Ascending aorta (tissue), 2 donors: ENCODE measurements around the gene GYS1. TPM values are rescaled to one million over a fixed set of nuclear protein-coding genes. Genes with fewer than 3 reads are reported as not detected.

Experiments
- DNase-seq, 2 donors: peaks; one replicate each; pipeline ENCODE4 v3.0.0-alpha.2; 2019; ENCODE audit warnings: low spot score in 2 of 2
- H3K27ac ChIP-seq, 2 donors: fragments of 200-600 bp; sonication (generic); one replicate each; pipeline ENCODE4 v1.5.1; 2016 to 2017; ENCODE audit warnings: mild to moderate bottlenecking in 1 of 2
- H3K27me3 ChIP-seq: fragments of 200-600 bp; sonication (generic); one replicate; pipeline ENCODE4 v1.5.1; 2017
- H3K36me3 ChIP-seq, 2 donors: fragments of 200-600 bp; sonication (generic); one replicate each; pipeline ENCODE4 v1.5.1; 2016
- H3K4me1 ChIP-seq, 2 donors: fragments of 200-600 bp; sonication (generic); one replicate each; pipeline ENCODE4 v1.5.1; 2016 to 2017; ENCODE audit warnings: mild to moderate bottlenecking in 1 of 2
- H3K4me3 ChIP-seq, 2 donors: fragments of 200-600 bp; sonication (generic); one replicate each; pipeline ENCODE4 v1.5.1; 2016 to 2017; ENCODE audit warnings: mild to moderate bottlenecking in 1 of 2
- H3K9me3 ChIP-seq, 2 donors: fragments of 200-600 bp; sonication (generic); one replicate each; pipeline ENCODE4 v1.5.1; 2016
- intact Hi-C: fragments of 100-400 bp; cut with DNase I; formaldehyde crosslinking; loops from one replicate; pipeline ENCODE4 v1.15.1; 2023
- total RNA-seq: library from RNA; depleted of rRNA; stranded (reverse); fragments of >200 nt; gene quantifications from one replicate; pipeline ENCODE4 v1.1.0, GENCODE V29; 2016
- TF ChIP-seq, protein P1 (sequence below), 3 experiments: fragments of 200-600 bp in 2 of 3; fragments of 450-650 bp in 1 of 3; sonication (generic) in 2 of 3; IDR thresholded peaks; one replicate each; pipeline ENCODE4 v1.5.1; 2016 to 2019; ENCODE audit warnings: antibody characterized with exemption in 3 of 3, mild to moderate bottlenecking in 1 of 3, moderate library complexity in 1 of 3

GYS1 gene
- total RNA-seq, 1 donor from 2014 or later: 21.8 TPM

DNA sequence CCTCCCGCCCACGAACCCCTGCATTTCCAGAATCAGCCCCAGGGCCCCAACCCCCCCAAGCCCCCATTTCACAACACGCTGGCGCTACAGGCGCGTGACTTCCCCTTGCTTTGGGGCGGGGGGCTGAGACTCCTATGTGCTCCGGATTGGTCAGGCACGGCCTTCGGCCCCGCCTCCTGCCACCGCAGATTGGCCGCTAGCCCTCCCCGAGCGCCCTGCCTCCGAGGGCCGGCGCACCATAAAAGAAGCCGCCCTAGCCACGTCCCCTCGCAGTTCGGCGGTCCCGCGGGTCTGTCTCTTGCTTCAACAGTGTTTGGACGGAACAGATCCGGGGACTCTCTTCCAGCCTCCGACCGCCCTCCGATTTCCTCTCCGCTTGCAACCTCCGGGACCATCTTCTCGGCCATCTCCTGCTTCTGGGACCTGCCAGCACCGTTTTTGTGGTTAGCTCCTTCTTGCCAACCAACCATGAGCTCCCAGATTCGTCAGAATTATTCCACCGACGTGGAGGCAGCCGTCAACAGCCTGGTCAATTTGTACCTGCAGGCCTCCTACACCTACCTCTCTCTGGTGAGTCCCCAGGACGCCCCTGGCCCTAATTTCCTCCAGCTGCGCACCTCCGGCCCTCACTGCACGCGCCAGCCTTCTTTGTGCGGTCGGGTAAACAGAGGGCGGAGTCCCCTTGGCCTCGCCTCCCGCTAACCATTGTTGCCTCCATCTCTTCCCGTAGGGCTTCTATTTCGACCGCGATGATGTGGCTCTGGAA is 27.9 kb downstream of the GYS1 start, which contains the start of gene FTL:
Gene FTL (plus strand): TSS at position 270 of the 766 bp plus-strand sequence. CDS start 199 bp downstream, at position 469.
- Histone ChIP-seq H3K4me3 (peak within 1 kb of the TSS; percentile 89 to 94), H3K36me3 (peaks cover 26 to 35% of the 10 kb centered on the region in 2 donors), H3K27ac (peak within 1 kb of the TSS; percentile 89 to 96), H3K4me1 (peaks cover 9 to 37% of the 10 kb centered on the region in 2 donors), H3K27me3 (no peaks in the 10 kb centered on the region), H3K9me3 (no peaks in the 10 kb centered on the region)
- DNase-seq: peak; percentile 94 to 98
- TF ChIP-seq, protein P1, sequence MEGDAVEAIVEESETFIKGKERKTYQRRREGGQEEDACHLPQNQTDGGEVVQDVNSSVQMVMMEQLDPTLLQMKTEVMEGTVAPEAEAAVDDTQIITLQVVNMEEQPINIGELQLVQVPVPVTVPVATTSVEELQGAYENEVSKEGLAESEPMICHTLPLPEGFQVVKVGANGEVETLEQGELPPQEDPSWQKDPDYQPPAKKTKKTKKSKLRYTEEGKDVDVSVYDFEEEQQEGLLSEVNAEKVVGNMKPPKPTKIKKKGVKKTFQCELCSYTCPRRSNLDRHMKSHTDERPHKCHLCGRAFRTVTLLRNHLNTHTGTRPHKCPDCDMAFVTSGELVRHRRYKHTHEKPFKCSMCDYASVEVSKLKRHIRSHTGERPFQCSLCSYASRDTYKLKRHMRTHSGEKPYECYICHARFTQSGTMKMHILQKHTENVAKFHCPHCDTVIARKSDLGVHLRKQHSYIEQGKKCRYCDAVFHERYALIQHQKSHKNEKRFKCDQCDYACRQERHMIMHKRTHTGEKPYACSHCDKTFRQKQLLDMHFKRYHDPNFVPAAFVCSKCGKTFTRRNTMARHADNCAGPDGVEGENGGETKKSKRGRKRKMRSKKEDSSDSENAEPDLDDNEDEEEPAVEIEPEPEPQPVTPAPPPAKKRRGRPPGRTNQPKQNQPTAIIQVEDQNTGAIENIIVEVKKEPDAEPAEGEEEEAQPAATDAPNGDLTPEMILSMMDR (IDR thresholded peaks at IDR 0.05): no peak
- intact Hi-C loops: loop anchor here (1.0 to 2.0 kb wide), 4 partner anchors 28 to 128 kb away; partner anchors contain the start of genes GYS1, HSD17B14, NUCB1 and RUVBL2

DNA sequence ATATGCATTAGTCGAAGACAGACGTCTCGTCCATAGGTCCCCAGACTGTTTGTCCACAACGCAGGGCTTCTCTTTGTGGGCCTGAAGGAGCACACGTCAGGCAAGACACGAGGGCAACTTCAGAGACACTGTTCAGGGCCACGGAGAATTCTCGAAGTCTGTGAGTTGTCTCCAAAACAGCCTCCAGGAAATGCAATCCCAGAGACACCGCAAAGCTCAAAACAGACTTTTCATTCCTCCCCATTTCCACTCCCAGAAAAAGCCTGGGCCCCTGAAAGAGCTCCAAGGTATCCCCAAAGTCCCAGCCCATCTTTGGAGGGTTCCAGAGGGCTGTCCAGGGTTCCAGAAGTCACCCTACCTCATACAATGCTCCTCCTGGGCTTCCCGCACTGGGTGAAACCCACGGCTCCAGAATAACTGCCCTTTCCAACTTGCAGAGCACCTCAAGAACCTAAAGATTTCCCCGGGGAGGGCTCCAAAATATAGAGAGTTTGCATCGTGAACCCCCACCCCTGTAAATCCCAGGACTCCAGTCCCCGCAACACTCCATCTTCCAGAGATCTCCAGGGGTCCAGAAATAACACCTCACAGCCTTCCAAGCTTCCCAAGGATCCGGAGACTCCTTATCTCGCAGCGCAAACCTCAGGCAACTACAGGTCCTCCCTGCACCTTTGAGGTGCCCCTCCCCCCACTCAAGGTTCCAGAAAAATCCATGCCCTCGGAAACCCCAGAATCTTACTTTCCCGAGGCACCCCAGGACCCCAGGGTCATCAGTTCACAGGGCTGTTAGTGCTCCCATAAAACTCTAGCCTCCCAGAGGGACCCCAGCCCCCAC is 28.7 kb downstream of the GYS1 start:
- intact Hi-C loops: loop anchor here (1.0 to 2.0 kb wide), 4 partner anchors 28 to 128 kb away; partner anchors contain the start of genes GYS1, HSD17B14, NUCB1 and RUVBL2
- H3K4me3 ChIP-seq: peak overlapping the region; percentile 89 to 94
- H3K9me3 ChIP-seq: no peaks in the 10 kb centered on the region
- H3K27me3 ChIP-seq: no peaks in the 10 kb centered on the region
- peaks cover 18 to 27% of the 10 kb centered on the region in 2 donors for H3K36me3 ChIP-seq
- TF ChIP-seq, protein P1 (IDR thresholded peaks at IDR 0.05): no peak
- no peak for DNase-seq
- H3K27ac ChIP-seq: peak overlapping the region; percentile 89 to 96
- H3K4me1 ChIP-seq: peaks cover 9 to 37% of the 10 kb centered on the region in 2 donors

DNA sequence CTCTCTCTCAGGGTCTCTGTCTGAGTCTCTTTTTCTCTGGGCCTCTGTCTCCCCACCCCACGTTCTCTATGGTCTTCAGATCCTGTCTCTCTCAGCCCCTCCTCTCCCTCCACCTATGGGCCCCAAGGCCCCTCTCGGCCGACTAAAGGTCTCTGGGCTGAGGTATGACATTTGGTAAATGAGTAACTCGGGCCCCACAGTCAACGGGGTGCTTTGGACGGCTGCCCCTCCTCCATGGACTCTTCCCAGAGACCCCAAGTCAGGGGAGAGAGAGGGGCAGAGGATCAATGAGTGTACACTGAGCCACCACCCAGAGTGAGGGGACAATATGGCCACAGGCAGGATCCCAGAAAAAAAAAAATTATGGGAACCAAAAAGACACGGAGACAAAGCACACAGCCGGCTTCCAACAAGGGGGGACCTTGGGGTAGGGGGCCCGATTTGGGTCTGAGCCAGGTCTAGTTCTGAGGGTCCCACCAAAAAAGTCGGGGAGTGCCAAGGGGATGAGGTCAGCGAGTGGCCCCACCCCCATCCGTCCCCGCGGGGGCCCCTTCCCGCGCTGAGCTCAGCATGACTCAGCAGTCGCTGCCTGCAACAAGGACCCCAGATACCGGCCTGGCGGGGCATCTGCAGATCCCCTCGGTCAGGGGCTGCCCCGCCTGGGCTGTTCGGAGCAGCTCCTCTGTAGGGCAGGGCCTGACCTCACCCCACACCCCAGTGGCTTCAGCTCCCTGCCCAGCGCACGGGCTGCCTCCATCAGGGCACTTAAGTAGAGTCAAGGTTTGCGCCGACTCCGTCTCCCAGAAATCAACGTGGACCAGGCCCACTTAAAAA is 29.5 kb downstream of the GYS1 start:
- TF ChIP-seq, protein P1 (IDR thresholded peaks at IDR 0.05): no peak
- intact Hi-C loops: loop anchor here (2.0 kb wide), 2 partner anchors 29 to 127 kb away; partner anchors contain the start of genes GYS1, HSD17B14 and RUVBL2
- H3K27ac ChIP-seq: peak overlapping the region; percentile 89 to 96
- no peaks in the 10 kb centered on the region for H3K27me3 ChIP-seq
- H3K4me1 ChIP-seq: peaks cover 9 to 37% of the 10 kb centered on the region in 2 donors
- peak in 1 of 2 donors; percentile 88 for DNase-seq
- peaks cover 13 to 19% of the 10 kb centered on the region in 2 donors for H3K36me3 ChIP-seq
- H3K4me3 ChIP-seq: peak overlapping the region; percentile 89 to 94
- H3K9me3 ChIP-seq: no peaks in the 10 kb centered on the region

DNA sequence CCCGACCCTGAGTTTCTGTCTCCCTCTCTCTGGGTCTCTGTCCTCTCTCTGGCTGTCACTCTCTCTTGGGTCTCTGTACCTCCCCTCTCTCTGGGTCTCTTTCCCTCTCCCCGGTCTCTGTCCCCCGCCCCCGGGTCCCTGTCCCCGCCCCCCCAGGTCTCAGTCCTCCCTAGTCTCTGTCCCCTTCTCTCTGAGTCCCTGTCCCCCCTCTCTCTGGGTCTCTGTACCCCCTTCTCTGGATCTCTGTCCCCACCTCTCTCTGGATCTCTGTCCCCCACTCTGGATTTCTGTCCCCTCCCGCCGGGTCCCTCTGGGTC is 30.3 kb downstream of the GYS1 start:
- Histone ChIP-seq H3K27ac (peak overlapping the region; percentile 89 to 96), H3K4me3 (no peak overlapping the region), H3K36me3 (peaks cover 13 to 23% of the 10 kb centered on the region in 2 donors), H3K27me3 (no peaks in the 10 kb centered on the region), H3K9me3 (no peaks in the 10 kb centered on the region), H3K4me1 (peaks cover 9 to 34% of the 10 kb centered on the region in 2 donors)
- TF ChIP-seq, protein P1 (IDR thresholded peaks at IDR 0.05): no peak
- intact Hi-C loops: no loop called here
- no peak for DNase-seq
